Endothelial cell of umbilical vein (primary cell): ENCODE data around the gene CRYBG3. TPM values are rescaled to one million over a fixed set of nuclear protein-coding genes. Genes with fewer than 3 reads are reported as not detected.
"Not testable (repeated sequence)": the region's sequence is repeated elsewhere in the genome, so short reads cannot be mapped to it uniquely, and the experiment has no call there.

Experiments used
- BruUV-seq: library from RNA; stranded (reverse); fragments of 400-500 nt; replicated peaks from 2 replicates; lab custom pipeline; 2021; lab: Mats Ljungman, UMichigan
- CTCF ChIA-PET: fragments of 300-600, 350-600 bp; sonication (Branson Sonifier 250); formaldehyde crosslinking; loops from one replicate; lab custom pipeline; 2021; ENCODE audit warnings: antibody characterized with exemption, inconsistent platforms; lab: Charles Lee
- POLR2A ChIA-PET: fragments of 300-600, 350-600 bp; sonication (Branson Sonifier 250); formaldehyde crosslinking; loops from one replicate; lab custom pipeline; 2021; ENCODE audit warnings: antibody characterized with exemption, inconsistent platforms; lab: Charles Lee
- DNase-seq: peaks from one replicate; pipeline ENCODE4 v3.0.0-alpha.2; 2011; ENCODE audit warnings: low read depth, low spot score
- FAIRE-seq: peaks from 2 replicates; lab custom pipeline; 2011; peaks lifted over from hg19 to GRCh38; lab: Jason Lieb, UNC
- H2AFZ ChIP-seq: 2 replicates; pipeline ENCODE4 v1.6.0; 2012; ENCODE audit warnings: low read depth, low read length, control low read depth, inconsistent platforms
- H3K27ac ChIP-seq: 2 replicates; pipeline ENCODE4 v1.5.1; 2011; ENCODE audit warnings: low read depth, mild to moderate bottlenecking, control low read depth, low read length, moderate library complexity; ENCODE audit not compliant: insufficient read depth
- H3K27me3 ChIP-seq, 2 experiments: 2 replicates each; pipeline versions ENCODE4 v1.6.0 to v1.6.1; 2011; ENCODE audit warnings: low read length in 2 of 2, mixed read lengths in 1 of 2; ENCODE audit not compliant: control insufficient read depth in 2 of 2, insufficient read depth in 2 of 2
- H3K36me3 ChIP-seq, 2 experiments: 2 replicates in 1 of 2; 3 replicates in 1 of 2; pipeline ENCODE4 v1.5.1; 2011; ENCODE audit warnings: low read length in 2 of 2, mild to moderate bottlenecking in 1 of 2, moderate library complexity in 1 of 2; ENCODE audit not compliant: control insufficient read depth in 2 of 2, insufficient read depth in 2 of 2; ENCODE audit errors: extremely low read depth in 1 of 2
- H3K4me1 ChIP-seq: 3 replicates; pipeline ENCODE4 v1.5.1; 2011; ENCODE audit warnings: mild to moderate bottlenecking, low read length; ENCODE audit not compliant: control insufficient read depth, insufficient read depth; ENCODE audit errors: extremely low read depth
- H3K4me2 ChIP-seq: 2 replicates; pipeline ENCODE4 v1.6.1; 2011; ENCODE audit warnings: low read length, control low read depth, mixed read lengths; ENCODE audit not compliant: insufficient read depth
- H3K4me3 ChIP-seq, 3 experiments: fragments of 200-600 bp in 1 of 3; sonication (generic), shearing (Covaris generic) in 1 of 3; replicated peaks in 1 of 3; 2 replicates each; pipeline ENCODE4 v1.5.1; 2011 to 2016; ENCODE audit warnings: control low read depth in 3 of 3, low read length in 3 of 3, mild to moderate bottlenecking in 2 of 3, inconsistent platforms in 1 of 3, low read depth in 1 of 3, moderate library complexity in 1 of 3; ENCODE audit not compliant: insufficient read depth in 1 of 3
- H3K79me2 ChIP-seq: 2 replicates; pipeline ENCODE4 v1.6.0; 2012; ENCODE audit warnings: low read length, inconsistent platforms; ENCODE audit not compliant: control insufficient read depth, insufficient read depth
- H3K9ac ChIP-seq: replicated peaks from 2 replicates; pipeline ENCODE3; 2011; ENCODE audit warnings: low read length, control low read depth; ENCODE audit not compliant: insufficient read depth; ENCODE audit errors: extremely low read depth
- H3K9me1 ChIP-seq: replicated peaks from 3 replicates; pipeline ENCODE4 v1.6.0; 2011; ENCODE audit warnings: mild to moderate bottlenecking, low read length; ENCODE audit not compliant: control insufficient read depth, insufficient read depth; ENCODE audit errors: extremely low read depth
- H3K9me3 ChIP-seq: replicated peaks from 2 replicates; pipeline ENCODE4 v1.5.1; 2012; ENCODE audit warnings: low read length, inconsistent platforms; ENCODE audit not compliant: control insufficient read depth, insufficient read depth
- H4K20me1 ChIP-seq: replicated peaks from 2 replicates; pipeline ENCODE3; 2011; ENCODE audit warnings: mild to moderate bottlenecking, low read length; ENCODE audit not compliant: control insufficient read depth, insufficient read depth; ENCODE audit errors: extremely low read depth
- EZH2 ChIP-seq: IDR thresholded peaks from 2 replicates; pipeline ENCODE4 v1.6.1; 2012; ENCODE audit warnings: borderline replicate concordance, low read depth, mild to moderate bottlenecking, moderate library complexity, low read length, inconsistent platforms; ENCODE audit not compliant: severe bottlenecking
- FOS ChIP-seq: IDR thresholded peaks from 2 replicates; pipeline ENCODE4 v1.6.1; 2011; ENCODE audit warnings: mild to moderate bottlenecking, low read length, moderate library complexity, borderline replicate concordance; ENCODE audit not compliant: insufficient read depth
- GATA2 ChIP-seq: IDR thresholded peaks from 2 replicates; pipeline ENCODE4 v1.7.0; 2011; ENCODE audit warnings: low read depth, mild to moderate bottlenecking, moderate library complexity, mixed read lengths, low read length; ENCODE audit not compliant: insufficient read length, insufficient read depth
- JUN ChIP-seq: IDR thresholded peaks from 2 replicates; pipeline ENCODE4 v1.6.1; 2011; ENCODE audit warnings: borderline replicate concordance, low read depth; ENCODE audit not compliant: insufficient read length, insufficient read depth
- MYC ChIP-seq: IDR thresholded peaks from one replicate; pipeline ENCODE4 v1.6.1; 2011; ENCODE audit warnings: mild to moderate bottlenecking, low read depth, low read length
- POLR2A ChIP-seq: IDR thresholded peaks from 2 replicates; pipeline ENCODE4 v1.6.1; 2012; ENCODE audit warnings: low read depth, mild to moderate bottlenecking, control low read depth, low read length
- POLR2AphosphoS5 ChIP-seq: IDR thresholded peaks from 2 replicates; pipeline ENCODE4 v1.6.1; 2012; ENCODE audit warnings: low read depth, mild to moderate bottlenecking, control low read depth, low read length, moderate library complexity; ENCODE audit not compliant: insufficient read depth
- dilution Hi-C: fragments of 300-500 bp; cut with MboI; formaldehyde crosslinking; loops from one replicate; pipeline ENCODE4 v1.15.0; 2019; ENCODE audit warnings: low sequenced_read_pairs; ENCODE audit not compliant: extremely low pct_ligation_motif_present
- intact Hi-C: fragments of 100-400 bp; cut with micrococcal nuclease; formaldehyde crosslinking; loops from one replicate; pipeline ENCODE4 v1.10.0; 2022
- polyA plus RNA-seq, 4 experiments: library from polyadenylated mRNA; depleted of rRNA in 3 of 4; stranded (reverse) in 3 of 4; unstranded in 1 of 4; fragments of >200 nt; gene quantifications; 2 replicates each; pipeline versions ENCODE4 v1.2.1 to v1.2.3, GENCODE V29; 2011 to 2012; ENCODE audit warnings: missing spikeins in 1 of 4
- total RNA-seq: library from RNA; stranded (reverse); gene quantifications from 2 replicates; pipeline ENCODE4 v1.2.3, GENCODE V29; 2021
- TF ChIP-seq, protein P1 (sequence below), 2 donors: IDR thresholded peaks; 1 replicate in 1 of 2; 2 replicates in 1 of 2; pipeline ENCODE4 v1.5.1; 2011; ENCODE audit warnings: low read length in 2 of 2, mild to moderate bottlenecking in 2 of 2, moderate library complexity in 2 of 2, control low read depth in 1 of 2, inconsistent platforms in 1 of 2, low read depth in 1 of 2; ENCODE audit not compliant: insufficient read depth in 1 of 2; ENCODE audit errors: extremely low read depth in 1 of 2
- TF ChIP-seq, protein P2 (sequence below): IDR thresholded peaks from 2 replicates; pipeline ENCODE4 v1.6.1; 2011; ENCODE audit not compliant: insufficient read depth, insufficient read length

The CRYBG3 gene
- total and polyA plus RNA-seq, 2 donors (not counting 3 experiments of a cell fraction or from before 2014, with no cell fraction given) = 2.8 to 15.0 TPM

DNA sequence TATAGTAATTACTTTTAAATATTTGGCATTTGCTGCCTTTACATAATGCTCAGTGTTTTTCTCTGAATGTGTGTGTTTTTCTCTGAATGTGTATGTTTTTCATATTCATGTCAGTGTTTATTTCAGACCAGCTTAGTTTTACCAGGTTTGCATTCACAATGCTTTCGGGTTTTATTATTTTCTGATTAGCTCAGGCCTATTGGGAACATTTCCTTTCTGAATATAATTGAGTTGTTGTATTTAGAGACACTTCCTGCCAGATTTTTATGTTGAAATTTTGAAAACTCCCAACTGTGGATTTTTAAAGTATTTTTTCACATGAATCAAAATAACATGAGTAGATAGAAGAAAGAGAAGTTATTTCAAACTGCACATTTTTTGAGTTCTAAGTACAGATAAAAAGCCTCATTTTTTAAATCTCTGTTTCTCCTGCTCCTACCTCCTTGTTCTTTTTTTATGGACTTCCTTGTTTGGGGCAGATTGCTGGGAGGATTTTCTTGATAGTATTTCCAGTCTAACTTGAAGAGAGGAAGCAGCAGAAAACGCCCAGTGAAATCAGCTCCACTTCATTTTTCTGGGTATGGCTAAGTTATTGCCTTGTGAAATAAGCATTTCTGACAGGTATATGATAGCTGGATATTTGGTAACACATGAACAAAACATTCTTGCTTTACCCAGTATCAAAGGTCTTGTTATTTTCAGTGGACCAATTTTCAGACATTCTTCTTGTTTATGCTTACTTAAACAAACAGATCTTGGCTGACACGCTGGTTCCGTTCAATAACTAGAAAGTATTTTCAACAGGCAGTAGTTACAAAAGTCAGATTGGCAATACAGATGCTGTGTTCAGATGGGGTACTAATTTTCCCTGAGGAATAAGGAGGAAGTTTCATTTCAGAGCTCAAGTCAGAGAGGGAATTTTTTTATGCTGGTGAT, 79.8 kb downstream of the CRYBG3 start:
- H3K4me3 ChIP-seq = no peak overlapping the region
- H3K9me1 ChIP-seq = no peaks in the 10 kb centered on the region
- H3K27ac ChIP-seq = no peak overlapping the region
- intact Hi-C loops = loop anchor here (2.0 kb wide), 1 partner anchor 15 kb away; no protein-coding TSS in a partner anchor
- ChIA-PET POLR2A (no interaction called here), CTCF (interaction anchor here (1.1 kb wide), 1 partner anchor 54 kb away, joined by 3 read pairs; no protein-coding TSS in a partner anchor)
- no peaks in the 10 kb centered on the region for H3K27me3 ChIP-seq
- H3K79me2 ChIP-seq = no peaks in the 10 kb centered on the region
- no TSS peak for BruUV-seq
- no peak overlapping the region for H2AFZ ChIP-seq
- no peaks in the 10 kb centered on the region for H3K4me1 ChIP-seq
- H4K20me1 ChIP-seq = no peaks in the 10 kb centered on the region
- no peaks in the 10 kb centered on the region for H3K36me3 ChIP-seq
- dilution Hi-C loops = no loop called here
- no peaks in the 10 kb centered on the region for H3K9me3 ChIP-seq
- no peak overlapping the region for H3K9ac ChIP-seq
- DNase-seq = peak; percentile 29
- TF ChIP-seq, protein P1, sequence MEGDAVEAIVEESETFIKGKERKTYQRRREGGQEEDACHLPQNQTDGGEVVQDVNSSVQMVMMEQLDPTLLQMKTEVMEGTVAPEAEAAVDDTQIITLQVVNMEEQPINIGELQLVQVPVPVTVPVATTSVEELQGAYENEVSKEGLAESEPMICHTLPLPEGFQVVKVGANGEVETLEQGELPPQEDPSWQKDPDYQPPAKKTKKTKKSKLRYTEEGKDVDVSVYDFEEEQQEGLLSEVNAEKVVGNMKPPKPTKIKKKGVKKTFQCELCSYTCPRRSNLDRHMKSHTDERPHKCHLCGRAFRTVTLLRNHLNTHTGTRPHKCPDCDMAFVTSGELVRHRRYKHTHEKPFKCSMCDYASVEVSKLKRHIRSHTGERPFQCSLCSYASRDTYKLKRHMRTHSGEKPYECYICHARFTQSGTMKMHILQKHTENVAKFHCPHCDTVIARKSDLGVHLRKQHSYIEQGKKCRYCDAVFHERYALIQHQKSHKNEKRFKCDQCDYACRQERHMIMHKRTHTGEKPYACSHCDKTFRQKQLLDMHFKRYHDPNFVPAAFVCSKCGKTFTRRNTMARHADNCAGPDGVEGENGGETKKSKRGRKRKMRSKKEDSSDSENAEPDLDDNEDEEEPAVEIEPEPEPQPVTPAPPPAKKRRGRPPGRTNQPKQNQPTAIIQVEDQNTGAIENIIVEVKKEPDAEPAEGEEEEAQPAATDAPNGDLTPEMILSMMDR (IDR thresholded peaks at IDR 0.05; ENCODE audit: extremely low read depth in 1 of 2, insufficient read depth in 1 of 2, low read depth in 1 of 2, low read length in 2 of 2) = no peak
- TF ChIP-seq MYC = no peak
- no peak for TF ChIP-seq GATA2
- TF ChIP-seq POLR2A = no peak
- no peak for TF ChIP-seq EZH2
- TF ChIP-seq, protein P2, sequence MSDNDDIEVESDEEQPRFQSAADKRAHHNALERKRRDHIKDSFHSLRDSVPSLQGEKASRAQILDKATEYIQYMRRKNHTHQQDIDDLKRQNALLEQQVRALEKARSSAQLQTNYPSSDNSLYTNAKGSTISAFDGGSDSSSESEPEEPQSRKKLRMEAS = no peak
- no peak for TF ChIP-seq FOS
- TF ChIP-seq JUN = no peak
- no peak for TF ChIP-seq POLR2AphosphoS5
- H3K4me2 ChIP-seq = no peak overlapping the region
- no peak for FAIRE-seq

DNA sequence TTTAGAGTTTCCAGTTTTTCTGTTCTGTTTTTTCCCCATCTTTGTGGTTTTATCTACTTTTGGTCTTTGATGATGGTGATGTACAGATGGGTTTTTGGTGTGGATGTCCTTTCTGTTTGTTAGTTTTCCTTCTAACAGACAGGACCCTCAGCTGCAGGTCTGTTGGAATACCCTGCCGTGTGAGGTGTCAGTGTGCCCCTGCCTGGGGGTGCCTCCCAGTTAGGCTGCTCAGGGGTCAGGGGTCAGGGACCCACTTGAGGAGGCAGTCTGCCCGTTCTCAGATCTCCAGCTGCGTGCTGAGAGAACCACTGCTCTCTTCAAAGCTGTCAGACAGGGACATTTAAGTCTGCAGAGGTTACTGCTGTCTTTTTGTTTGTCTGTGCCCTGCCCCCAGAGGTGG, 88.0 kb downstream of the CRYBG3 start:
- H3K4me2 ChIP-seq, H3K9me1 ChIP-seq, H3K27ac ChIP-seq, H3K36me3 ChIP-seq, H3K27me3 ChIP-seq, dilution Hi-C loops, POLR2A ChIA-PET, intact Hi-C loops, CTCF ChIA-PET, BruUV-seq, H3K4me1 ChIP-seq, FAIRE-seq, H3K9me3 ChIP-seq, H3K79me2 ChIP-seq, H3K9ac ChIP-seq, H2AFZ ChIP-seq, DNase-seq, H3K4me3 ChIP-seq, H4K20me1 ChIP-seq: not testable (repeated sequence)
